Measurements from ENCODE around the gene HEG1.

HEG1 gene

DNA sequence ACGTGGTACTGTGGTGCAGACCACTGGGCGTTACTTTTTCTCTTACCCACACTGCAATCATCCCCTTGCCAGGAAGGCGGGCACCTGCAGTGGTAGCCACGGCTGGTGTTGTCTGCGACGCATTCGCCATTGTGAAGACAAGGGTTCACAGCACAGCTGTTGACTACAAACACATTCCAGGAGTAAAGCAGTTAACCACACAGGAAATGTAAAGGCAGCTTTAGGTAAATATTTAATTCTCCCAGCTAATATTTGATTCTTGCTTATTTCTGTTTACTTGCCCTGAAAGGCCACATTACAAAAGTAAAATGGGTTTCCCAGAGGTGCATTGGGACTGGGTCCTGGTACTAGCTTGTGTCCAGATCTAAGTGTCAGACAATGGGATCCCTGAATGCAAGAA lies 45.4 kb downstream of the HEG1 start:
- DNase-seq, result no peak

GRCh38 chr3:125008766-125009165 lies 47.0 kb downstream of the HEG1 start:
- DNase-seq, result no peak

GRCh38 chr3:125006291-125006731 lies 49.5 kb downstream of the HEG1 start:
- no peak for DNase-seq

GRCh38 chr3:125005676-125006075 lies 50.1 kb downstream of the HEG1 start:
- DNase-seq, result no peak

GRCh38 chr3:125005222-125005621 lies 50.6 kb downstream of the HEG1 start:
- DNase-seq, result no peak

DNA sequence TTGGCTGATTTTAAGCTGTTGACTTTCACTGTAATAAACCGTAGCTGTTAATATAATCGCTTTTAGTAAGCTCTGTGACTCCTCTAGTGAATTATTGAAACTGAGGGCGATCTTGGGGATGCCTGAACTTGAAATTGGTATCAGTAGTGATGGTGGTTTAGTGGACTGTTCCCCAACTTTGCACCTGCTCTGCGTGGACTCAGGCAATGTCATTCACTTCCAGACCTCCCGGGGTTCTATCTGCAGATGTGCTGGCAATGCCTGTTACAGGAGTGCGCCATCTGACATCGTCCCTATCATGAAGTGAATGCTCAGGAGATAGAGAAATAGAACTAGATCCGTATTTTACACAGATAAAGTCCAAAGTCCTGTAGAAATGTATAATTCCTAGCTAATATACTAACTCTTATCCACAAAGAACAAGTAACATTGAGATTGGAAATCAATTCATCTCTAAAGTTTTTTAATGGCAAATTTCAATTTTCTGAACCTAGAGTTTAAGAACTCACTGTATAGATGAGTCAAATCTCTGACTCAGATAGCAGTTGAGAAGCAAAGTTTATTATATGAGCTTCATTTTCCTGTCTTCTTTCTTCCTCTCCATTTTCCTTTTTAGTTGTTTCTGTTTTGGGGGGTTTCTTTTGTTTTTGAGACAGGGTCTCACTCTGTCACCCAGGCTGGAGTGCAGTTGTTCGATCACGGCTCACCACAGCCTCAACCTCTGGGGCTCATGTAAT lies 51.8 kb downstream of the HEG1 start:
- DNase-seq, result no peak

- no peak for DNase-seq
Observed at GRCh38 chr3:125003369-125003853, 52.4 kb downstream of the HEG1 start.

DNA sequence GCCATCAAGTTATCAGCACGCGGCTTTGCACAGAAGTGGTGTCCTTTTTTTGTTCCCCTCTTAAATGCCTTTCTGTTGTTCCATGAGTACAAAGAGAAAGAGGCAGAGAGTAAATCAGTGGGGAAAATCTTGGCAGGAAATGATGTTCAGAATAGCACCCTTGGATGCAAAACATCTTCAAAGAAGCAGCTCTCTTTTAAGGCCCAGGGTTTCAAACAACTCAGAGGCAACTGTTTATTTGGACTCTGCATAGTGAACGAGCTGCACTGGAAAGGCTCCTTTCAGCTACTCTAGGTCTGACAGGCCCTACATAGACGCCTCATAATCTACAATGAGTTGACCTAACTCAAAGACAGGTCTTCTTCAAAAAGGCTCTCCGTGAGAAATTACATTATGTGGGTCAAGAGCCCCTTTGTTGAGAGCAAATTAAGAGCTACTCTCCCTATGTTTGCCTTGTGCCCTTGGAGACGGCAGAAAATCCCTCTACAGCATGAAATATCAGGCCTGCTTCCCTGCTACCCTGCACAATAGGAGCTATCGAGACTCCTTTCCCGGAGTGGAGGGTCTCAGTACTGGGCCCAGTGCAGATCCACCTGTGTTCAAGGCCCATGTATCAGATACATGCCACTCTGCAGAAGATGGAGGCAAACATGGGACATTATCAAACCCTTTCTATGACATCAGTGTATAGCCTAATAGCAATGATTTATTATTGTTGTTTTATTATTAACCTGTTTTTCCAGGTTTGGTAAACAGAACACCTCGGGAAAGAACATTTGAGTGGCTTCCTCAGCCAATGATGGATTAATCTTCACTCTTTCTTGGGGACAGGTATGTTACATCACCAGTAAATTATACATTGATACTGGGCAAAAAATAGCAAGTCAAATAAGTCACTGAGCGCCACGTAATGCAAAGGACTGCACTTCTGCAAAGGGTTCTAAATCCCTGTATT lies 53.1 kb downstream of the HEG1 start:
- DNase-seq, result peak; percentile 15

GRCh38 chr3:125001557-125002413 lies 54.0 kb downstream of the HEG1 start:
- no peak for DNase-seq

GRCh38 chr3:125000661-125001060 lies 55.1 kb downstream of the HEG1 start:
- no peak for DNase-seq

GRCh38 chr3:124999897-125000435 lies 55.8 kb downstream of the HEG1 start:
- no peak for DNase-seq

- no peak for DNase-seq
Observed at GRCh38 chr3:124999317-124999716, 56.5 kb downstream of the HEG1 start.

DNA sequence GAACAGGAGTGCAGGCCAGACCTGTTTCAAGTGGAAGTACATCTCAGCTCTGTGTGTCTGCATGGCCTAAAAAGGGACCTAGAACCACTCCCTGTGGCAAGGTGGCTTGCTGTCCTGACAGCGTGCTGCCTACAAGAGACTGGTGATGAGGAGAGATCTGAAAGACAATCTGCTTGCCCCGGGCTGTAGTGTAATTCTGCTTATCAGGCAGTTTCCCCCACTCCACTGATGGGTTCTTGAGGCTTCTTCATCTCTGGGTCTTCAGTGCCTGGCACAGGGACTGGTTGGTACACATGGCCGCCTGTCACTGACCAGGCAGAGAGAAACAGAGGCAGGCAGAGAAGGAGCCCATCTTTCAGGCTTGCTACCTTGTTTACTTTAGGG lies 57.6 kb downstream of the HEG1 start:
- DNase-seq, result no peak

- no peak for DNase-seq
Observed at GRCh38 chr3:124997303-124998246, 58.2 kb downstream of the HEG1 start.

DNA sequence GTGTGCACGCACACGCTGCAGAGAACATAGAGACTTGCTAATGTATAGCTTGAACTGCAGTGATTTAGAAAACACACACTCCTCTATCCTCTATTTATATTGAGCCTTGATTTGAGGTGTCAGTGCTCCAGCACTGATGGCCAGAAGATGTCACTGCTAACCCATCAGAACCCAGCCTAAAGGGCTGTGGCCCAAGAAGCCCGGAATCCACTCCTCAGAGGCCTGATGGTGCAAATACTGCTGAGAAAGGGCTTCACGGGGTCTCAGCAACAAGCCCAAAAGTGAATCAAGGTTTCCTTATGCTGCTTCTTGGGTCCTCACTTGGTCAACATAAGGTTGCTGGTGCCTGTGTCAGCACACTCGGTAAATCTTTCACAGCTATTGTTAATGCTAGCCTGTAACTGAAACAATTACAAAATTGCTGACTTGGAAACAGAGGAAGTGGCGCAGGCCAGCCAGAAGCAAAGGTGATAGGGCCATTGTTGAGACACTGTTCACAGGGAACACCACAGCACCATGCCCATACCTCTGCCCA lies 60.3 kb downstream of the HEG1 start:
- peak; percentile 60 for DNase-seq

DNA sequence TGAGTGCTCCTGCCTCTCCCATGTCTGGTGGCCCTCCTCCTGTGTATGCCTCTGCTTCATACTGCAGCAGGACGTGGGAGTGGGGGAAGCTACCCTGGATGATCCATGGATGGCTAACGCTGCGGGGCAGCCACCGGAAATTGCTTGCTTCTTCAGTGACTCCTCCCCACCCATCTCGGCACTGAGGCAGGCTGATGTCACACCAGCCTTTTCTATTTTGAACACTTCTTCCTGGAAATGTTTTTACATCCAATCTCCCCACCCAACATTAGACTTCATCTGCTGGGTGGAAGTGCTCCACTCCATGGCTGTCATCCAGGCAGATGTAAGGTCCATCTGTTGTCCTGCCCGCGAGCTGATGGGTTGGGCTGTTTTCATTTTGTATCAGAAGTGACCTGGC lies 62.3 kb downstream of the HEG1 start:
- DNase-seq, result no peak

DNA sequence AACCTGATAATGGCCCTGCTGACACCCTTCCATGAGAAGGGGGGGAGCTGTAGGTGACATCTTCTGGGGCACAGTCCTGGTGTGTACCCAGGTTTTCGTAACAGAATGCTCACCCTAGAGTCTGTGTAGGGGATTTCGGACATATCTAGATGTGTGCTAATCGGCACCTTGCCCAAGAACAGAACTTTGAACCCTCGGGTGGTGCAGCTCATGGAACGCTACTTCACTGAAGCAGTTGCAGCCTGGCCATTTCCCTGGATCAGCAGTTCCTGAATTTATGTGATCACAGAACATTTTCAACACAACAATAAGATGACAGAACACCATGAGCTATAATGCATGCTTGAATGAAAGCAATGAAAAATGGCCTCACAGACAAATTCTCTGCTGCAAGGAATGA lies 63.8 kb downstream of the HEG1 start:
- no peak for DNase-seq

DNA sequence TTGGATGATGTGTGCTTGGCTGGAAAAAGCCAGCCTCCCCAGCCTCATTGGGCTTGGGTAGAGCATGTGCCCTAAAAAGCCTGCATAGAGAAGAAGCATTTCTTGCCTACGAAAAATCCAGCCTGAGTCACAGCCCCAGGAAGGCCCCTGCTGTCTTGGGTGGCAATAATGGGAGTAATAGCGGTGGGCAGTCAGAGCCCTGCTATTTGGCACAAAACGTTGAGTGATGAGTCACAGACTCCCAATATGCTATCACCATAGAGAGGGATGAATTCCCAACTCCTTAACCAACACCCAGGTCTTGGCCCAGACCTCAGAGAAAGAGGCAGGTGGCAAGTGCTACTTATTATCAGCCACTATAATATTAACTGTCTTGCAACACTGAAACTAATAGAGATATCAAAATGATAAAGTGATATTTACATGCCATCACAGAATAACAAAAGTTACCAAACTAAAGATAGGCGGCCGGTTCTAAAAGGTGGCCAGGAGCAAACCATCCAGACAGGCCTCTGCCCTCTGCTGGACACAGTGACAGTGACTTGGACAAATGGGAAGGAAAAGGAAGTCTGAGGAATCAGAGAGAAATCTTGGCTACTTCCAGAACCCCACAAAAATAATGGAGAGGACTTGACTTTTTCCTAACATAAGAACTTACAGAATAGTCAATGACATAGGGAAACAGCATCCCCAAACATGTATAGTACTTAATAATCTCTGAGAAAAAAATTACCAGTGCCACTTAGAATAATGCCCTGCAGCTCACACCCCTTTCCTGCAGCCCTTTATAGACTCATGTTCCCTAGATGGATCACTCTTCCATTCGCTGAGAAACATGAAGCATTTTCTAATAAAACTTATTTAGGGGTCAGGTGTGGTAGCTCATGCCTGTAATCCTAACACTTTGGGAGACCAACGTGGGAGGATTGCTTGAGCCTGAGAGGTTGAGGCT lies 69.3 kb downstream of the HEG1 start:
- DNase-seq, result no peak

GRCh38 chr3:124985349-124985748 lies 70.4 kb downstream of the HEG1 start:
- no peak for DNase-seq

DNA sequence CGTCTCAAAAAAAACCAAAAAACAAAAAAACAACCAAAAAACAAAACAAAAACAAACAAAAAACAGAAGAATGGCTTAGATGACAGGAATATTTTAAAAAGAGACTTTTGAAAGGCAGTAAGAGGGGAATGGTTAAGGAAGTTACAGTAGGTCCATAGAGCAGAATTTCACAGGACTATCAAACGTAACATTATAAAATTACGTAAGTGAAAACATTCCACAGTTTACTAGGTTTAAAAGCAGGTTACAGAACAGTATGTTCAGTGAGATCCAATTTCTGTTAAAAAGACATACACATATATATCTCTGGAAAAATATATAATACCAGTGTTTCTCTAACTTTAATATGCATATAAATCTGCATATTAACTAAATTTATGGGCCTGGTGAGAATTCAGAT lies 71.0 kb downstream of the HEG1 start:
- DNase-seq, result no peak
